GM19324 (cell line): ENCODE measurements around the gene BRME1.

Experiments
- ATAC-seq: cut with Tn5 transposase; IDR thresholded peaks from one replicate; pipeline ENCODE4 v1.9.1; 2021; ENCODE audit warnings: mild to moderate bottlenecking, moderate library complexity; ENCODE audit not compliant: unreplicated experiment, low FRiP score

BRME1 gene

GRCh38 chr19:13892870-13893269 lies 13.0 kb downstream of the BRME1 start:
- no peak for ATAC-seq

GRCh38 chr19:13890136-13890535 lies 15.8 kb downstream of the BRME1 start:
- ATAC-seq = no peak

GRCh38 chr19:13888281-13888680 lies 17.6 kb downstream of the BRME1 start:
- no peak for ATAC-seq

DNA sequence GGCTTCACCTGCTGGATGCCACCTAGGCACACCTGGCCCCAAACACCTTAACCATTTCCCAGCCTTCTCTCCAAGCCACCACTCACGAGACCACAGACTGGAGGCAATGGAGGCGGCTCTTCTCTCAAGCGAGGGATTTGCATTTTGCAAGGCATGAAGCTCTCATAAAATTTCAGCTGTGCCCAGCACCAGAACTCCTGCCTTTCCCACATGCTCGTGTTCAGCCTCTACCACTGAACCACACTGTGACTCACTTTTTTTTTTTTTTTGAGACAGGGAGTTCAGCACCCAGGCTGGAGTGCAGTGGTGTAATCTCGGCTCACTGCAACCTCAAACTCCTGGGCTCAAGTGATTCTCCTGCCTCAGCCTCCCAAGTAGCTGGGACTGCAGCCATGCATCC lies 18.4 kb downstream of the BRME1 start:
- ATAC-seq = no peak

DNA sequence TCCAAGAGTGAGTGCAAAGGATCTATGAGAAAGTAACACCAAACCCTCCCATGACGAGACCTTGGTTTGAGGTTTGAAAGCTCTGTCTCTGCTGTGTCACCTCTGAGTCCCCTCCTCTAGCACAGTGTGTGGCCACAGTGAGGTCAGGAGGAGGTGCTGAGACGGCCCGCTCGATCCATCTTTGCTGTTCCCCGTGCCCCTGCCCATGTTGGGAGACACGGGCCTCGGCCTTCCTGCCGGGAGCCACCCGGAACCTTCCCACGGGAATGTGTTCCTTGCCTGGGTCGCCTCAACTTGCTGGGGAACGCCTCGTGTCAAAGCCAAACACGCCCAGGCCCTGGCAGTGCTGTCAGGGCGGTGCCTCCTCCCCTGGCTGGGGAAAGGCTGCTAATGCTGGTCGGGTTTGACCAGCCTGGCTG lies 18.9 kb downstream of the BRME1 start:
- no peak for ATAC-seq

- ATAC-seq = no peak
Measured at GRCh38 chr19:13885826-13886365, 20.0 kb downstream of the BRME1 start.

DNA sequence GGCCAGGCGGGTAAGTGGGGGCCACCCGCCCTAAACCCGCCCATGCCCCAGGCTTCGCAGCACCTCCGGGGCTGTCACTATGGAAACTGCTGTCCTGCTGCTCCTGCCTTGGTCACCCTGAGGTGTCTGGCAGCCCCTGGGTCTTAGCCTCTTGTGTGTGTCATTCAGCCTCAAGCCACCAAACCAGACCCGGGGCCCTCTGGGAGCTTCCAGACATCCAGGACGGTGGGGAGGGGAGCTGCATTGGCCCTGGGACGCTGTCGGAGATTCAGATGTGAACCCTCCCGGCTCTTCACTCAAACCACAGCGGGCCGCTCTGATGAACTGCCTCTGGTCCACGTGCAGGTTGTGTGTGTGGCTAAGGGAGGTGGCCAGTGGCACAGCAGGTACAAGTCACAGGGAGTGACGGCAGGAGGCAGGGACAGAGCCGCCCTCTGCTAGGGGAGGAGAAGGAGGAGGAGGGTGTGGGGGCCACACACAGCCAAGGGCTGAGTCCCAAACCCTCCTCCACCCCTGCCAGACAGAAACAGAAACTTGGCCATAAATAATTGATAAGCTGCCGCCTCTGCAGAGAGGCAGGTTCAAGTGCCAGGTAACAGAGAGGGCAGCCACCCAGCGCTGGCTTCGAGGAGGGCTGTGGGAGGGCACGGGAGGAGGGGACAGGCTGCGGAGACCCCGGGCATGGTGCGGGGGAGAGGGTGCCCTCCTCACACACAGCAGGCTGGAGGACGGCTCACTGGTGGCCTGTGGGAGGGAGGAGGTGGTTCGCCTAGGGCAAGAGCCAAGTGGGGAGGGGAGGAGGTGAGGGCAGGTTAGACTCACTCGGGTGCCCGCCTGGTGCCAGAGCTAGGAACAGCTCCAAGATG lies 21.0 kb downstream of the BRME1 start:
- ATAC-seq = no peak

GRCh38 chr19:13883516-13884064 lies 22.3 kb downstream of the BRME1 start:
- ATAC-seq = no peak

DNA sequence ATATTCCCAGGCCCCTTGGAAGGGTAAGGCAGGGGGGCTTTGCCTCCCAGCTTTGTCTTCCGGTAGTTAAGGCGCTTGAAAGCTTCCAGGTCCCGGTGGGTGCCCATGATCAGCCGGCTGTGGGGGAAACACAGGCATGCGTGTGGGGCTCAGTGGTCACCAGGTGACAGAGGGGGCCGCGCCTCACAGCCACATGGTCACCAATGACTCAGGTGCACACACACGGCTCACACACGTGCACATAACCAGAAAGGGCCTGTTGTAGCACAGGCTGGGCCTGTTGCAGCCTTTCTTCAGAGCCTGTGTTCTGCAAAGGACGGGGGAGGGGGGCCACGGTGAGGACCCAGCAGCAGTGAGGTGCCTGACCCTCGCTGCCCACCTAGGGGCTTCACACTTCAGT lies 23.1 kb downstream of the BRME1 start:
- no peak for ATAC-seq

GRCh38 chr19:13882419-13882795 lies 23.5 kb downstream of the BRME1 start:
- no peak for ATAC-seq

DNA sequence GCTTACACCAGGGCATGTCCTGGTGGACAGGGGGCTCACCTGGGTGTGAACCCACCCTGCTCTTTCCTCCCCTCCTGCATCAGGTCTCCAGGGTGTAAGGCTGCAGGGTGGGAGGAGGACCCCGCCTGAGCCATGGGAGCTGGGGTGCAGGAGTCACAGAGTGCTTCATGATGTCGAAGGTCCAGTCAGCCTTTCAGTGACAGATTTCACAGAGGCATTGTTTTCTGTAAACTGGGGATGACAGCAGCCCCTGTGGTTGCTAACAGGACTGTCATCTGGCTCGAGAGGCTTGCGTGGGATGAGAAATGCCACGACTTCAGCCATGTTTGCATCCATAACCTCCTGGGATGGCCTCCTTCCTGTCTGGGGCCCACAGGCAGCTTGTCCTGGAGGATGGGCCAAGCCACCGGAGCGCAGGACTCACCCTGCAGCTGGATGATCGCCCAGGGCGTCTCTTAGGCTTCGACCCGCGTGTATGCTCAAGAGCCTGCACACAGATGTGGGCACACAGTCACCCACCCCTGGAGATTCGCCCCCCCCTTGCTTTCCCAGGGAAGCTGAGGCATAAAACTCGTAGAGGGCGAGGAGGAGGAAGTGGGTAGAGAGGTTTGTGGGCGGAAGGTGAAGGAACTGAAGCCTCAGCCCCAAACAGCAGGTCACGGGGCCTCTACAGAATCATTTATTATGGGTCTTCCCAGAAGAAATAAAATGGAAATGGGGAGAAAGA lies 24.1 kb downstream of the BRME1 start:
- no peak for ATAC-seq

DNA sequence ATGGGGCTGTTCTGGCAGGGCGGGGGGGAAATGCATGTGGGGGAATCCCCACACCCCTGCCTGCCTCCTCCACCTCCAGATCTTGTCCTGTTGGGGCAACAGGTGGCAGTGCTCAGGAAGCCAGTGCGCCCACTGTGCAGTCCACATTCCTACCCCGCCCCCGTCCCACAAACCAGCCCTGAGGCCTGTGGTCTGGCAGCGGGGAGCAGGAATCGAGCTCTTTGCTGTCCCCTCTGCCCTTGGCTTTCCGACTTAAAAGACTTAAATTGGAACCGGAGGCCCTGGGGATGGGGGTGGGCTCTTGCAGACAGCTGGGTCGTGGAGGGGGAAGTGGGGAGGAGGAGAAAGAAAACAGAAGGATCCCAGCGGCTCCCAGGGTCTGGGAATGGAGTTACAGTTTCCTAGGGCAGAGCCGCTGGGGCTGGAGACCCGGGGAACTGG lies 24.6 kb downstream of the BRME1 start:
- ATAC-seq = no peak

DNA sequence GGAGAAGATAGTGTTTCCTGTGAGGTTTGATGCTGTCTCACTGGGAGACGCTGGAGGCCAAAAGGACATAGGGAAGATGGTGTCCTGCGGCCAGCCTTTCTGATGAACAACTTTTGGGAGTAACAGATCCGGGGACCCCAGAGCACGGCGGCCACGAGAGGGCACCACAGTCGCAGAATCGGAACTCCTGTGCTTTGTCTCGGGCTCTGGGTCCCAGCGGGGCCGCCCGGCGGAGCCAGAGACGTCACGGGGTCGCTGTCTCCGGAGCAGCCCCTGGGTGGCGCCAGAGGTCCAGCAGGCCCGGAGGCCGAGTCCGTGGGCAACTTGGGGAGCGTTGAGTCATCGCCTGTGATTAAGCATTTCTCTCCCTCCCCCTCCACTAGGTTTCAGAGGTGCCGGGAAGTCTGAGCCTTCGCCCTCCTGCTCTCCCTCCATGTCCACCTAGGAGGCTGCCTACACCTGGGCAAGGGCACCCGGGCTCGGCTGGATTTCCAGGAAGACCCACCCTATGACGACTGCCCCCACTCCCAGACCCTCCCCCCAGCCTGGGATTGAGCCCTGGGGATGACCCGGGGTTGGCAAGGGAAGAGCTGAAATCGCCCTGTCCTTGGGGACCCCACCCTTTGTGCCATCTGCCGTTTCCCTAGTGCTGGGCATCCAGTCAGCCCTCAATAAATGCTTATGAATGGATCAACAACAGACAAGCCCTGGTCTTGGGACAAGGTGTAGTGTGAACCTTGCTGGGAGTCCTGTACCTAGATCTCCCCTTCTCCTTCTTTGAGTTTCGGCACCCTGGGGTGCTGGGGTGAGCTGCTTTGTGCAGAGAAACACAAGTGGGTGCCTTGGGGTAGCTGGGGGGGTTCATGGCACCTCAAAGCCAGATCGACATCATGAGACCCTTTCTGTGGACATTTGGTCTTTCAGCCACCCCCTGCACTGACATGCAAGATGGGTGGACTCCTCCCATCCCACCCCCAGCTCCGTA lies 25.6 kb downstream of the BRME1 start:
- peak; percentile 76 for ATAC-seq

DNA sequence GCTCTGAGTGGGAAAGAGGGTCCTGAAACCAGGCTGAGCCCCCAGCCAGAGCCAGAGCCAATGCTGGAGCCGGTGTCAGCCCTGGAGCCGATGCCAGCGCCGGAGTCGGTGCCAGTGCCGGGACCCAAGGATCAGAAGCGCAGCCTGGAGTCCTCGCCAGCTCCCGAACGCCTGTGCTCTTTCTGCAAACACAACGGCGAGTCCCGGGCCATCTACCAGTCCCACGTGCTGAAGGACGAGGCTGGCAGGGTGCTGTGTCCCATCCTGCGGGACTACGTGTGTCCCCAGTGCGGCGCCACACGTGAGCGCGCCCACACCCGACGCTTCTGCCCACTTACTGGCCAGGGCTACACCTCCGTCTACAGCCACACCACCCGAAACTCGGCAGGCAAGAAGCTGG lies 28.6 kb downstream of the BRME1 start:
- no peak for ATAC-seq

DNA sequence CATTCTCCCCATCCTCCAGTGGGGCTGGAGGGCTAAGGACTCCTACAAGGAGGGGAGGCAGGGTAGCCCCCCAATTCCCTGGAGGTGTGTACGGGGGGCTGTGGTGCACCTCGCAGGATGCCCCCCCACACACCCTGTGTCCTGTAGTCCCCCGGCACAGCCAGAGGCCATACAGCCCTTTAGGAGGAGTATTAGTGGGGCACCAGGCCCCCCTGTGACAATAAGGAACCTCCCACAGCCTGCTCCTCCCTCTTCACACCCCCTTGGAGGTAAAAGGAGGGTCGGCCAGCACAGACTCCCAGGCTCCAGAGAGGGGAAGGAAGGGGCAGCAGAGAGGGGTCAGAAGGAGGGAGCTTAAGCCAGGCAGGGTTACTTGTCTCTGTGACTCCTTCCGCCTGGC lies 29.1 kb downstream of the BRME1 start, which contains the start of gene NANOS3:
NANOS3 (plus strand) TSS at position 301 of the 400 bp plus-strand sequence. CDS start 115 bp downstream, outside the sequence.
- ATAC-seq = no peak

- no peak for ATAC-seq
Measured at GRCh38 chr19:13875824-13876223, 30.1 kb downstream of the BRME1 start.

DNA sequence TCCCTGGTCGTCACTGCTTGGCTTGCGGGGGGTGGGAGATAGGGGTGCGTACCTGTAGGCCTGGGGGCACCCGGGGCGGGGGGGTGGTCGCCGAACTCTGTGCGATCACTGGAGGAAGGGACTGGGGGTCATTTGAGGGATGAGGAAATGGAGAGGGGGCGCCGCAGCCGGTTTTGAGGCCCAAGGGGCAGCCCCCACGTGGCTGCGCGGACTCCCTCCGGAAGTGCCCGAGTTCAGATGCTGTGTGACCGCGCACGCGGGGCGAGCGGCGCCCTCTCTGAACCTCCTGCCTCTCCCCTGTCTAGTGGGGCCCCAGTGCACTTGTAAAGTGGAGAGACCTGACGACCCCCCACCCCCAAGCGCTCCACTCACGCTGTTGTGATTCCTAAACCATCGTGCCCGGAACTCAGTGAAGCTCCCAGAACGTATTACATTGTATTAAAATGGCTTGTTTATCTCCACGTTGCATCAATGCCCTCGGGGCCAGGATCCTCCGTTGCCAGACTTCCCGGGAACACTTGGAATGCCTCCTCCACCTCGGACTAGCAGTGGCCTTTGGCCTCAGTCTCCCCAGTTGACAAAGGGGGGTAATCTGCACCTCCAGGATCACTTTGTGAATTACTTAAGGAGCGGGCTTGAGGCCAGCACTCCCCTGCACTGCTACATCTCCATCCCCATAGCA lies 31.9 kb downstream of the BRME1 start:
- no peak for ATAC-seq

- no peak for ATAC-seq
Measured at GRCh38 chr19:13872695-13873389, 33.1 kb downstream of the BRME1 start.

GRCh38 chr19:13872339-13872694 lies 33.6 kb downstream of the BRME1 start:
- ATAC-seq = no peak
